ENCODE measurements around the gene ADAT3. TPM values are rescaled to one million over a fixed set of nuclear protein-coding genes. Genes with fewer than 3 reads are reported as not detected.

Gene ADAT3
- total RNA-seq, 2 experiments from 2014 or later, result 7.9 to 16.4 TPM

GRCh38 chr19:1865172-1866010 is 39.8 kb upstream of the ADAT3 start:
- peaks cover 22% of the 10 kb centered on the region for H3K79me2 ChIP-seq (ENCODE audit: insufficient read depth, low read depth, low read length)
- no peak for DNase-seq (ENCODE audit: low spot score)
- intact Hi-C loops (cut with micrococcal nuclease; ENCODE audit: unreplicated experiment), result loop anchor here (2.0 kb wide), 1 partner anchor 17 kb away; no protein-coding TSS in a partner anchor
- H3K4me2 ChIP-seq (ENCODE audit: low read length), result peak overlapping the region; percentile 70
- POLR2A ChIA-PET, result interaction anchor here (0.5 to 1.1 kb wide), 4 partner anchors 9 to 205 kb away, joined by 3 to 6 read pairs (median 4); no protein-coding TSS in a partner anchor
- H3K9me3 ChIP-seq (ENCODE audit: low read length), result no peaks in the 10 kb centered on the region
- no peak overlapping the region for H2AFZ ChIP-seq (ENCODE audit: low read length)
- peak overlapping the region; percentile 82 for H3K27ac ChIP-seq (ENCODE audit: low read depth, low read length, poor library complexity, severe bottlenecking)
- peaks cover 17% of the 10 kb centered on the region for H4K20me1 ChIP-seq (ENCODE audit: insufficient read depth, low read length)
- BruUV-seq (replicated peaks), result no TSS peak
- no peak for TF ChIP-seq EZH2phosphoT487 (IDR thresholded peaks at IDR 0.05; ENCODE audit: borderline replicate concordance, low read depth, low read length)
- TF ChIP-seq CTCF (conservative IDR thresholded peaks at IDR 0.05; ENCODE audit: low read length), result no peak
- H3K9me2 ChIP-seq (ENCODE audit: insufficient read depth, low read length), result no peaks in the 10 kb centered on the region
- H3K4me3 ChIP-seq (ENCODE audit: low read depth, low read length, poor library complexity, severe bottlenecking), result peak overlapping the region; percentile 72
- peaks cover 22% of the 10 kb centered on the region for H3K4me1 ChIP-seq (ENCODE audit: insufficient read depth, low read length, poor library complexity, severe bottlenecking)
- CTCF ChIA-PET (ENCODE audit: unreplicated experiment), result interaction anchor here (1.4 kb wide), 1 partner anchor 11 kb away, joined by 12 read pairs; no protein-coding TSS in a partner anchor
- peaks cover 32% of the 10 kb centered on the region for H3K36me3 ChIP-seq (ENCODE audit: insufficient read depth, low read length)

GRCh38 chr19:1866693-1867348 is 38.4 kb upstream of the ADAT3 start:
- no peak overlapping the region for H3K4me3 ChIP-seq (ENCODE audit: low read depth, low read length, poor library complexity, severe bottlenecking)

More at GRCh38 chr19:1866693-1867348, 38.4 kb upstream of the ADAT3 start:
- Histone ChIP-seq H3K36me3 (ENCODE audit: insufficient read depth, low read length) (peaks cover 42% of the 10 kb centered on the region), H2AFZ (ENCODE audit: low read length) (no peak overlapping the region), H3K4me1 (ENCODE audit: insufficient read depth, low read length, poor library complexity, severe bottlenecking) (peaks cover 8% of the 10 kb centered on the region), H3K79me2 (ENCODE audit: insufficient read depth, low read depth, low read length) (peaks cover 8% of the 10 kb centered on the region), H3K27ac (ENCODE audit: low read depth, low read length, poor library complexity, severe bottlenecking) (no peak overlapping the region), H3K9me2 (ENCODE audit: insufficient read depth, low read length) (no peaks in the 10 kb centered on the region), H3K4me2 (ENCODE audit: low read length) (no peak overlapping the region), H4K20me1 (ENCODE audit: insufficient read depth, low read length) (peaks cover 3% of the 10 kb centered on the region; the same call in 1 of the 2 replicates), H3K9me3 (ENCODE audit: low read length) (no peaks in the 10 kb centered on the region)
- ChIA-PET CTCF (ENCODE audit: unreplicated experiment) (no interaction called here), POLR2A (interaction anchor here (0.7 kb wide), 1 partner anchor 17 kb away, joined by 4 read pairs; no protein-coding TSS in a partner anchor)
- no peak for DNase-seq (ENCODE audit: low spot score)
- TF ChIP-seq EZH2phosphoT487 (IDR thresholded peaks at IDR 0.05; ENCODE audit: borderline replicate concordance, low read depth, low read length), result no peak
- no peak for TF ChIP-seq CTCF (conservative IDR thresholded peaks at IDR 0.05; ENCODE audit: low read length)
- intact Hi-C loops (cut with micrococcal nuclease; ENCODE audit: unreplicated experiment), result no loop called here
- no TSS peak for BruUV-seq (replicated peaks)

Measured in OCI-LY7 (cell line).